Activated T-cell treated with anti-CD3 and anti-CD28 coated beads, Interleukin-2, amount 50 U/mL, for 4 hours (primary cell): ENCODE measurements around the gene ENKUR. TPM values are rescaled to one million over a fixed set of nuclear protein-coding genes. Genes with fewer than 3 reads are reported as not detected.
"Not testable (repeated sequence)": the region's sequence is repeated elsewhere in the genome, so short reads cannot be mapped to it uniquely, and the experiment has no call there.

Experiments used
- ATAC-seq, 2 donors: fragments of 200-7000 bp; cut with Tn5 transposase; one replicate each; pipeline ENCODE4 v1.10.0; 2021
- DNase-seq: peaks from one replicate; pipeline ENCODE4 v3.0.0-alpha.2; 2020
- H3K27me3 Mint-ChIP-seq: one replicate; pipeline ENCODE4 v1.8.0; 2021; ENCODE audit warnings: low read depth, mixed read lengths
- H3K36me3 Mint-ChIP-seq: one replicate; pipeline ENCODE4 v1.8.0; 2022; ENCODE audit warnings: mixed read lengths; ENCODE audit not compliant: insufficient read depth
- H3K4me1 Mint-ChIP-seq: one replicate; pipeline ENCODE4 v1.8.0; 2021; ENCODE audit warnings: low read depth, mixed read lengths
- H3K4me3 Mint-ChIP-seq: one replicate; pipeline ENCODE4 v1.8.0; 2021; ENCODE audit warnings: mild to moderate bottlenecking, moderate library complexity, mixed read lengths
- H3K9me3 Mint-ChIP-seq: one replicate; pipeline ENCODE4 v1.8.0; 2021; ENCODE audit warnings: mixed read lengths
- total RNA-seq, 3 donors: library from RNA; stranded (reverse); gene quantifications; one replicate each; pipeline ENCODE4 v1.2.1, GENCODE V29; 2021

ENKUR gene
- total RNA-seq, 3 donors from 2014 or later = not detected

DNA sequence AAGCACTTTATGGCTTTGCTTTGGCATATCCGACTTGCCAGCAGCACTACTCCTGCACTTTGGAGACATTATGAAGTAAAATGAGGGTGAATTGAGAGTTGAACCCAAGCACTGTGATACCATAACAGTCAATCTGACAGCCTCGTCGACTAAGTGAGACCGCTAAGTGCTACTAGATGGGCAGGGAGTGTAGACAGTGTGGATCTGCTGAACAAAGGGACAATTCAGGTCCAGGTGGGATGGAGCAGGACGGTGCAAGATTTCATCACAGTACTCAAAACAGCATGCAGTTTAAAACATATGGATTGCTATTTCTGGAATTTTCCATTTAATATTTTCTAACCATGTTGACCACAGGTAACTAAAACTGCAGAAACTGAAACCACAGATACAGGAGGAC is 42.8 kb downstream of the ENKUR start:
- Mint-ChIP-seq H3K27me3 (no peaks in the 10 kb centered on the region), H3K4me3 (no peak overlapping the region), H3K9me3 (no peaks in the 10 kb centered on the region), H3K36me3 (no peaks in the 10 kb centered on the region), H3K4me1 (peaks cover 1% of the 10 kb centered on the region)
- ATAC-seq (no peak), DNase-seq (no peak)

GRCh38 chr10:24971374-24971773 is 44.6 kb downstream of the ENKUR start:
- no peak for ATAC-seq

GRCh38 chr10:24969841-24970281 is 46.1 kb downstream of the ENKUR start:
- Mint-ChIP-seq H3K36me3 (no peaks in the 10 kb centered on the region), H3K4me3 (no peak overlapping the region), H3K4me1 (peaks cover 1% of the 10 kb centered on the region), H3K27me3 (no peaks in the 10 kb centered on the region), H3K9me3 (no peaks in the 10 kb centered on the region)
- no peak for ATAC-seq
- no peak for DNase-seq

More at GRCh38 chr10:24971374-24971773, 44.6 kb downstream of the ENKUR start:
- H3K4me1 Mint-ChIP-seq = peaks cover 1% of the 10 kb centered on the region
- no peaks in the 10 kb centered on the region for H3K27me3 Mint-ChIP-seq
- no peaks in the 10 kb centered on the region for H3K9me3 Mint-ChIP-seq
- no peaks in the 10 kb centered on the region for H3K36me3 Mint-ChIP-seq
- no peak overlapping the region for H3K4me3 Mint-ChIP-seq
- DNase-seq = no peak

DNA sequence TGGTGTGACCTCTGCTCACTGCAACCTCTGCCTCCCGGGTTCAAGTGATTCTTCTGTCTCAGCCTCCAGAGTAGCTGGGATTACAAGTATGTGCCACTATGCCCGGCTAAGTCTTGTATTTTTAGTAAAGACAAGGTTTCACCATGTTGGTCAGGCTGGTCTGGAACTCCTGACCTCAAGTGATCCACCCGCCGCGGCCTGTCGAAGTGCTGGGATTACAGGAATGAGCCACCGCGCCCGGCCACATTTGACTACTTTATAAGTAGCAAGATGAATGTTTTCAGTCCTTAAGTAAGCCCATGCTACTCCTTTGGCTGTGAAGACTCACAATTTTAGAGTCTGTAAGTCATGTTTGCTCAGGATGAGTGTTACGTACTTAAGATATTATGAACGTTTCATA is 47.0 kb downstream of the ENKUR start:
- not testable (repeated sequence) for H3K27me3 Mint-ChIP-seq, DNase-seq, H3K36me3 Mint-ChIP-seq, ATAC-seq, H3K4me3 Mint-ChIP-seq, H3K9me3 Mint-ChIP-seq, H3K4me1 Mint-ChIP-seq

DNA sequence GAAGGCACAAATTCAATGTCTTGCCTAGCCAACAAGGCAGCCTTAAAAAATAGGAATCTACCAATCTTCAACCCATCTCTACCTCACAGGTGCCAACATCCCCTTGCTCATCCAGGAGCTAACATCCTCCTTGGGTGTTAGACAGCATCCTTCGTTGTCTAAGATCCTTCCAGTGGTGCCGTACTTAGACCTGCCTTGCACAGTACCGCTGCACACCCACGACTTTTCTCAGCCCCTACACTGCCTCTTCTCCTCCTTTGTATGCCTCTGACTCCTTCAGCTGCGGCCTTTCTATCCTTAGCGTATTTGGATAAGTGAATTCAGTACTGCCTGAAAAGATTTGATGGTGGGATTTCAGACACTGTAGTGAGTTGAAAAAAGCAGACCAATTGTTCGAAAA is 47.6 kb downstream of the ENKUR start:
- H3K9me3 Mint-ChIP-seq = no peaks in the 10 kb centered on the region
- no peaks in the 10 kb centered on the region for H3K36me3 Mint-ChIP-seq
- ATAC-seq (no peak), DNase-seq (no peak)
- H3K27me3 Mint-ChIP-seq = no peaks in the 10 kb centered on the region
- H3K4me1 Mint-ChIP-seq = peaks cover 1% of the 10 kb centered on the region
- H3K4me3 Mint-ChIP-seq = no peak overlapping the region

GRCh38 chr10:24966962-24967481 is 48.9 kb downstream of the ENKUR start:
- Mint-ChIP-seq H3K9me3 (no peaks in the 10 kb centered on the region), H3K36me3 (no peaks in the 10 kb centered on the region), H3K4me1 (peaks cover 4% of the 10 kb centered on the region), H3K27me3 (no peaks in the 10 kb centered on the region), H3K4me3 (no peak overlapping the region)
- DNase-seq = no peak
- ATAC-seq = no peak

DNA sequence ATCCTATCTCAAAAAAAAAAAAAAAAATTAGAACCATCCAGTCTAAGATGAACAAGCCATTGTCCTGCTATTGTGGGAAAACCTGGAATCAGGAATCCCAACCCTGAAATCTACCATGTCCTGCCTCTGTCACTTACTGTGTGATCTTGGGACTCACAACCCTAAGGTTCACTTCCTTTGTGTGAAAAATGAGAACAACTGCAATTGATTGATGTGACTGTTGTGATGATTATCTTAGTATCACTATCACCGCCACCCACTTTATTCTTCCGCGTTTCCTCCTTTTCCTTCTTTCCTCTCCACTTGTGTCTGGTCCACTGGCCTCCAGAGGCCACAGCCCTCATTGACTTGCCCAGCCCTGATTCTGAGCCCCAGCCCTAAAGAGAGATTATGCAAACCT is 50.9 kb downstream of the ENKUR start:
- H3K4me1 Mint-ChIP-seq = peaks cover 3% of the 10 kb centered on the region
- no peaks in the 10 kb centered on the region for H3K27me3 Mint-ChIP-seq
- no peak overlapping the region for H3K4me3 Mint-ChIP-seq
- ATAC-seq (no peak), DNase-seq (no peak)
- no peaks in the 10 kb centered on the region for H3K36me3 Mint-ChIP-seq
- no peaks in the 10 kb centered on the region for H3K9me3 Mint-ChIP-seq

DNA sequence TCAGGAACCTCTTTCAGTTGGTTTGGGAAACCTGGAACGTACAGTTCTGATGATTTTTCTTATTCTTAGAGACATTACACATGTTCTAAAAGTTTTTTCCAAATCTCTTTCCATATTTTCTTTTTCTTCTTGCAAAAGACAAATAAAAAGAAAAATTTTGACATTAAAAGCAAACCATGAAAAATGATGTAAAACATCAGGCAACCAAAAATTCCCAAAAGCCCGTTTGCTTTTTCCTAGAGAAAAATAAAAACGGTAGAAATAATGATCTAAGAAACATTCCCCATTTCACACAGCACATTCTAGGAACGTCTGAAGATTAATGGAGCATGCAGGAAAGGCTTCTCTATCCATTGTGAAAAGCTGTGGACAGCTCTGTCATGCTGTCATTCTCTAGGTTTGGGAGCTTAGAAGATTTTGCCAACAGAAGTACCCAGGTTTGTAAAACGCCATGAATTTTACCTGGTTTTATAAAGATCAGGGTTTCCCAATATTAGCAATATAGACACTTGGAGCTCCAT is 52.4 kb downstream of the ENKUR start:
- Mint-ChIP-seq H3K4me1 (peaks cover 2% of the 10 kb centered on the region), H3K9me3 (no peaks in the 10 kb centered on the region), H3K27me3 (no peaks in the 10 kb centered on the region), H3K36me3 (no peaks in the 10 kb centered on the region), H3K4me3 (no peak overlapping the region)
- no peak for ATAC-seq
- no peak for DNase-seq

GRCh38 chr10:24962995-24963394 is 53.0 kb downstream of the ENKUR start:
- Mint-ChIP-seq H3K4me1 (peaks cover 2% of the 10 kb centered on the region), H3K9me3 (no peaks in the 10 kb centered on the region), H3K4me3 (no peak overlapping the region), H3K36me3 (no peaks in the 10 kb centered on the region), H3K27me3 (no peaks in the 10 kb centered on the region)
- peak; percentile 46 to 60 for ATAC-seq
- no peak for DNase-seq

- ATAC-seq = no peak
- Mint-ChIP-seq H3K4me3 (no peak overlapping the region), H3K4me1 (peaks cover 2% of the 10 kb centered on the region), H3K36me3 (no peaks in the 10 kb centered on the region), H3K9me3 (no peaks in the 10 kb centered on the region), H3K27me3 (no peaks in the 10 kb centered on the region)
- no peak for DNase-seq
Measured at GRCh38 chr10:24961582-24961981, 54.4 kb downstream of the ENKUR start.

DNA sequence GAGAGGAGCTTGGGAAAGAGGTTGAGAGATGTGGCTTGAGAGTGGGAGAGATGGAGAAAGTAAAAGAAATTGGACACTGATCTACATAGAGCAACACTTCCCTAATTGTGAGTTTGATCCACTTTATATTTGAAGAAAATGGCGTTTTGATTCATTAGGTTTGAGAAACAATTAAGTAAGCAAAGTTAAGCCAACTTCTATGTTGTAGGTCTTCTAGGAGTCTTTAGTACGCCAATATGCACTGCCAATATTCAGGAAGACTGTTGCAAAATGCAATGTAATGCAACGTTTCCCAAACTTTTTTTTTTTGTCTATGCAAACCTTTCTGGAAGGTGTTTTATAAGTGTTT is 56.6 kb downstream of the ENKUR start:
- H3K9me3 Mint-ChIP-seq = no peaks in the 10 kb centered on the region
- H3K36me3 Mint-ChIP-seq = no peaks in the 10 kb centered on the region
- peaks cover 2% of the 10 kb centered on the region for H3K4me1 Mint-ChIP-seq
- DNase-seq (no peak), ATAC-seq (no peak)
- H3K4me3 Mint-ChIP-seq = no peak overlapping the region
- no peaks in the 10 kb centered on the region for H3K27me3 Mint-ChIP-seq

- no peak for DNase-seq
- peaks cover 2% of the 10 kb centered on the region for H3K4me1 Mint-ChIP-seq
- ATAC-seq = no peak
- no peaks in the 10 kb centered on the region for H3K9me3 Mint-ChIP-seq
- no peak overlapping the region for H3K4me3 Mint-ChIP-seq
- no peaks in the 10 kb centered on the region for H3K36me3 Mint-ChIP-seq
- no peaks in the 10 kb centered on the region for H3K27me3 Mint-ChIP-seq
Measured at GRCh38 chr10:24958721-24959381, 57.1 kb downstream of the ENKUR start.

DNA sequence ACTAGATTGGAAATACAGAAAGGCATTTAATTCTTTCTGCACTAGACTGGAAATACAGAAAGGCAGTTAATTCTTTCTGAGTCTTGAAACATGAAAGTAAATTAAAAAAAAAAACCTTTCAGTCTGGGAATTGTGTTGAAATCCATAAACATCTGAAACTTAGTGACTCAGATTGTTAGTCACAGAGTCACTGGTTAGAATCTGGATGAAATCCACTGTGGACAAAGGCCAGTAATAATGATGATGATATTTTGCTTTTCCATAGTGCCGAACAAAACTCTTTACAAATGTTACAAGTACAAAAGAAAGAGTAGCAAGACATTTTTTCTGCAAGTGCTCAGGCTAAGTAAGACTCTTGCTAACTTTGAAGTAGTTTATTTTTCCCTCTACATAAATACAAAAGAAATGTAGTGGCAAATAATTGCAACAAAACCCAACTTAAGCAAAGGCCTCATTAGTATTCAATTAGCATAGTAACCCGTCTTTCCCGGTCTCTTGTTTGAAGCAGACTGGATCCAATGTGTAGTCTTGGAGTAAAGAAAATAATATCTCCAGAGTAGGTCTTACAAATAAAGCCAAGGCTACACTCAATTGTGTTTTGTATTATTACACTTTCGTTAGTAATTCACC is 57.8 kb downstream of the ENKUR start:
- DNase-seq (no peak), ATAC-seq (no peak)
- Mint-ChIP-seq H3K36me3 (no peaks in the 10 kb centered on the region), H3K9me3 (no peaks in the 10 kb centered on the region), H3K4me1 (peaks cover 7% of the 10 kb centered on the region), H3K27me3 (no peaks in the 10 kb centered on the region), H3K4me3 (no peak overlapping the region)

GRCh38 chr10:24957624-24958051 is 58.3 kb downstream of the ENKUR start:
- not testable (repeated sequence) for H3K4me3 Mint-ChIP-seq, H3K9me3 Mint-ChIP-seq, DNase-seq, H3K4me1 Mint-ChIP-seq, H3K27me3 Mint-ChIP-seq, ATAC-seq, H3K36me3 Mint-ChIP-seq

DNA sequence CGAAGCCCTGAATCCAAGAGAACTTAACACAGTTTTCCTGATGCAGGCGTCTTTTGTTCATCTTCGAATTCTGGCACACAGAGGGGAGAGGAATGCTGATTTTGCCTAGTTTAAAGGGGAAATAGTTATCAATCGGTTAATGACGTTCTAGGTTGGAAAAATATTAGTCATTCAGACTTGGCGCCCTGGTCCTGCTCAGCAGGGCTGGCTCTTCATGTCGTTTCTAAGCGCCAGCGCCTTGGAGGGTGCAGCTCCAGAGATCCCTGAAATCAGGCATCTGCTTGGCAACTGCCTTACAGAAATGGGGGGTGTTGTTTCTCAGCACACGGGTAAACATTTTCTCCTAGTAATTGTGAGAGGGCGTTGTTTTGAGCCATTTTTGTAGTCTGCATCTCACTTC is 62.3 kb downstream of the ENKUR start:
- DNase-seq (no peak), ATAC-seq (no peak)
- Mint-ChIP-seq H3K27me3 (no peaks in the 10 kb centered on the region), H3K36me3 (no peaks in the 10 kb centered on the region), H3K4me3 (peak overlapping the region; percentile 75), H3K4me1 (peaks cover 12% of the 10 kb centered on the region), H3K9me3 (no peaks in the 10 kb centered on the region)
